GM23338 (cell line): ENCODE data around the gene GNB1. TPM values are rescaled to one million over a fixed set of nuclear protein-coding genes. Genes with fewer than 3 reads are reported as not detected.

Source experiments
- ATAC-seq: fragments of 200-7000 bp; cut with Tn5 transposase; 3 replicates; pipeline ENCODE4 v1.9.1; 2020
- DNase-seq: peaks from one replicate; pipeline ENCODE4 v3.0.0-alpha.2; 2015; ENCODE audit warnings: low spot score
- H2AFZ ChIP-seq: fragments of 200-600 bp; sonication (generic); 2 replicates; pipeline ENCODE4 v1.8.0; 2016; ENCODE audit warnings: antibody characterized with exemption, mild to moderate bottlenecking, moderate library complexity
- H3F3A ChIP-seq: fragments of 200-600 bp; sonication (generic); replicated peaks from 2 replicates; pipeline ENCODE4 v1.8.0; 2017; ENCODE audit warnings: antibody characterized with exemption, mixed run types, low read depth
- H3K27ac ChIP-seq: fragments of 200-600 bp; sonication (generic); 2 replicates; pipeline ENCODE4 v1.6.1; 2016; ENCODE audit warnings: low read depth
- H3K27me3 ChIP-seq: fragments of 200-600 bp; sonication (generic); 2 replicates; pipeline ENCODE4 v1.8.0; 2016; ENCODE audit warnings: mild to moderate bottlenecking, mixed run types, moderate library complexity; ENCODE audit not compliant: insufficient read depth
- H3K36me3 ChIP-seq: fragments of 200-600 bp; sonication (generic); 2 replicates; pipeline ENCODE4 v1.8.0; 2016; ENCODE audit warnings: mild to moderate bottlenecking; ENCODE audit not compliant: insufficient read depth
- H3K4me1 ChIP-seq: fragments of 200-600 bp; sonication (generic); 2 replicates; pipeline ENCODE4 v1.8.0; 2016; ENCODE audit warnings: mild to moderate bottlenecking, moderate library complexity; ENCODE audit not compliant: insufficient read depth
- H3K4me2 ChIP-seq: fragments of 200-600 bp; sonication (generic); 2 replicates; pipeline ENCODE4 v1.7.1; 2017; ENCODE audit warnings: mixed run types
- H3K4me3 ChIP-seq: fragments of 200-600 bp; sonication (generic); 2 replicates; pipeline ENCODE4 v1.6.1; 2016; ENCODE audit warnings: mixed run types
- H3K79me2 ChIP-seq: fragments of 200-600 bp; sonication (generic); replicated peaks from 2 replicates; pipeline ENCODE4 v1.8.0; 2017; ENCODE audit warnings: mild to moderate bottlenecking; ENCODE audit not compliant: insufficient read depth
- H3K9me2 ChIP-seq: fragments of 200-600 bp; sonication (generic); 2 replicates; pipeline ENCODE4 v1.8.0; 2017; ENCODE audit not compliant: insufficient read depth
- H4K20me1 ChIP-seq: fragments of 200-600 bp; sonication (generic); replicated peaks from 2 replicates; pipeline ENCODE4 v1.8.0; 2017; ENCODE audit warnings: mild to moderate bottlenecking; ENCODE audit not compliant: insufficient read depth
- H3K27ac Mint-ChIP-seq: 2 replicates; pipeline ENCODE4 v1.8.0; 2020; ENCODE audit warnings: inconsistent platforms, mild to moderate bottlenecking, moderate library complexity, mixed read lengths
- H3K27me3 Mint-ChIP-seq: 3 replicates; pipeline ENCODE4 v1.8.0; 2022; ENCODE audit warnings: low read depth, mild to moderate bottlenecking, moderate library complexity, mixed read lengths, inconsistent platforms; ENCODE audit not compliant: insufficient read depth, poor library complexity
- H3K36me3 Mint-ChIP-seq: 3 replicates; pipeline ENCODE4 v1.8.0; 2021; ENCODE audit warnings: low read depth, mild to moderate bottlenecking, inconsistent platforms, moderate library complexity, mixed read lengths
- H3K4me1 Mint-ChIP-seq: 3 replicates; pipeline ENCODE4 v1.8.0; 2020; ENCODE audit warnings: mild to moderate bottlenecking, inconsistent platforms, mixed read lengths
- H3K4me3 Mint-ChIP-seq: 3 replicates; pipeline ENCODE4 v1.8.0; 2021; ENCODE audit warnings: moderate library complexity, mild to moderate bottlenecking, inconsistent platforms, mixed read lengths
- H3K9me3 Mint-ChIP-seq: 3 replicates; pipeline ENCODE4 v1.8.0; 2020; ENCODE audit warnings: moderate library complexity, mild to moderate bottlenecking, inconsistent platforms, mixed read lengths
- CREB1 ChIP-seq: fragments of 250-450 bp; sonication (Bioruptor Pico); IDR thresholded peaks from 2 replicates; pipeline ENCODE4 v1.5.0; 2020; ENCODE audit warnings: low read depth, mild to moderate bottlenecking, moderate library complexity
- EZH2 ChIP-seq: fragments of 200-600 bp; sonication (generic); IDR thresholded peaks from one replicate; pipeline ENCODE4 v1.8.0; 2017; ENCODE audit warnings: antibody characterized with exemption, mild to moderate bottlenecking, low read depth; ENCODE audit not compliant: unreplicated experiment
- EZH2phosphoT487 ChIP-seq: fragments of 200-600 bp; sonication (generic); IDR thresholded peaks from one replicate; pipeline ENCODE4 v1.8.1; 2018; ENCODE audit warnings: antibody characterized with exemption; ENCODE audit not compliant: unreplicated experiment
- NANOG ChIP-seq: IDR thresholded peaks from 2 replicates; pipeline ENCODE4 v1.6.1; 2016; ENCODE audit warnings: antibody characterized with exemption, borderline replicate concordance
- POLR2AphosphoS5 ChIP-seq: IDR thresholded peaks from 2 replicates; pipeline ENCODE4 v1.6.1; 2016; ENCODE audit warnings: antibody characterized with exemption, low read depth
- STAT1 ChIP-seq: IDR thresholded peaks from one replicate; pipeline ENCODE4 v1.6.1; 2016; ENCODE audit warnings: antibody characterized with exemption; ENCODE audit not compliant: unreplicated experiment
- ZNF114 ChIP-seq: fragments of 250-450 bp; sonication (Bioruptor Pico); IDR thresholded peaks from 2 replicates; pipeline ENCODE4 v1.5.0; 2020; ENCODE audit warnings: mild to moderate bottlenecking, moderate library complexity
- polyA plus RNA-seq: library from polyadenylated mRNA; unstranded; fragments of >200 nt; fragmentation: Nextera tagmentation; extraction: Ambion mirVana; gene quantifications from 2 replicates; pipeline ENCODE4 v1.2.1, GENCODE V29; 2016
- total RNA-seq: library from RNA; depleted of rRNA; stranded (reverse); fragments of >200 nt; shearing (Covaris generic); gene quantifications from 2 replicates; pipeline ENCODE4 v1.2.3, GENCODE V29; 2014
- TF ChIP-seq, protein P1 (sequence below): IDR thresholded peaks from one replicate; pipeline ENCODE4 v1.6.1; 2018; ENCODE audit warnings: antibody characterized with exemption; ENCODE audit not compliant: unreplicated experiment
- TF ChIP-seq, protein P2 (sequence below): IDR thresholded peaks from 2 replicates; pipeline ENCODE4 v1.6.1; 2016; ENCODE audit warnings: antibody characterized with exemption
- TF ChIP-seq, protein P3 (sequence below): fragments of 250-450 bp; sonication (Bioruptor Pico); IDR thresholded peaks from 2 replicates; pipeline ENCODE4 v1.5.0; 2020; ENCODE audit warnings: mild to moderate bottlenecking, moderate library complexity

Gene GNB1
- total and polyA plus RNA-seq, 2 experiments from 2014 or later: 65.4 to 138 TPM

DNA sequence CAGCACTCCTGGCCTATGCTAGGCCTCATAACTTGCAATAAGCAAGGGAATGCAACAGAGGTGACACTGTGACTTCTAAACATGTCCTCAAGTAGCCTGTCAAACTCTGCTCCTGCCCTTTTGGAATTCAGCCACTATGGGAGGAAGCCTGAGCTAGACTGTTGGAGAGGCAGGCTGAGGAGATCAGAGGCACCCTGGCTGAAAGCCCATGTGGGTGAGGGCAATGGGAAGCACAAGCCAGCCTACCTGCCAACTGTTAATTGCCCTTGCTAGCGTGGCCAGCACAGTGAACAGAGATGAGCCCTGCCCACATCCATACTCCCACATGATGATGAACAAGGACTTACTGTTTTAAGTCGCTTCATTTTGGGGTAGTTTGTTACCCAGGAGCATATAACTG is 17.7 kb downstream of the GNB1 start:
- Histone ChIP-seq H3K4me2 (no peak overlapping the region), H3K9me2 (no peaks in the 10 kb centered on the region), H3K36me3 (peaks cover 13% of the 10 kb centered on the region; the same call in 1 of the 2 replicates), H3K4me3 (no peak overlapping the region), H3K4me1 (no peaks in the 10 kb centered on the region; the same call in 1 of the 2 replicates), H2AFZ (no peak overlapping the region), H3K27ac (peak overlapping the region; percentile 70; the same call in 1 of the 2 replicates), H3F3A (peaks cover 29% of the 10 kb centered on the region), H3K27me3 (no peaks in the 10 kb centered on the region), H4K20me1 (peaks cover 92% of the 10 kb centered on the region), H3K79me2 (peaks cover 100% of the 10 kb centered on the region)
- Mint-ChIP-seq H3K27me3 (peaks cover 8% of the 10 kb centered on the region), H3K36me3 (peaks cover 74% of the 10 kb centered on the region), H3K9me3 (peaks cover 20% of the 10 kb centered on the region), H3K4me3 (no peak overlapping the region), H3K4me1 (peaks cover 10% of the 10 kb centered on the region), H3K27ac (no peak overlapping the region)
- ATAC-seq (no peak), DNase-seq (no peak)
- no peak for TF ChIP-seq EZH2
- TF ChIP-seq ZNF114 (CRISPR knock-in tag): no peak
- TF ChIP-seq EZH2phosphoT487: no peak
- no peak for TF ChIP-seq NANOG
- TF ChIP-seq, protein P1, sequence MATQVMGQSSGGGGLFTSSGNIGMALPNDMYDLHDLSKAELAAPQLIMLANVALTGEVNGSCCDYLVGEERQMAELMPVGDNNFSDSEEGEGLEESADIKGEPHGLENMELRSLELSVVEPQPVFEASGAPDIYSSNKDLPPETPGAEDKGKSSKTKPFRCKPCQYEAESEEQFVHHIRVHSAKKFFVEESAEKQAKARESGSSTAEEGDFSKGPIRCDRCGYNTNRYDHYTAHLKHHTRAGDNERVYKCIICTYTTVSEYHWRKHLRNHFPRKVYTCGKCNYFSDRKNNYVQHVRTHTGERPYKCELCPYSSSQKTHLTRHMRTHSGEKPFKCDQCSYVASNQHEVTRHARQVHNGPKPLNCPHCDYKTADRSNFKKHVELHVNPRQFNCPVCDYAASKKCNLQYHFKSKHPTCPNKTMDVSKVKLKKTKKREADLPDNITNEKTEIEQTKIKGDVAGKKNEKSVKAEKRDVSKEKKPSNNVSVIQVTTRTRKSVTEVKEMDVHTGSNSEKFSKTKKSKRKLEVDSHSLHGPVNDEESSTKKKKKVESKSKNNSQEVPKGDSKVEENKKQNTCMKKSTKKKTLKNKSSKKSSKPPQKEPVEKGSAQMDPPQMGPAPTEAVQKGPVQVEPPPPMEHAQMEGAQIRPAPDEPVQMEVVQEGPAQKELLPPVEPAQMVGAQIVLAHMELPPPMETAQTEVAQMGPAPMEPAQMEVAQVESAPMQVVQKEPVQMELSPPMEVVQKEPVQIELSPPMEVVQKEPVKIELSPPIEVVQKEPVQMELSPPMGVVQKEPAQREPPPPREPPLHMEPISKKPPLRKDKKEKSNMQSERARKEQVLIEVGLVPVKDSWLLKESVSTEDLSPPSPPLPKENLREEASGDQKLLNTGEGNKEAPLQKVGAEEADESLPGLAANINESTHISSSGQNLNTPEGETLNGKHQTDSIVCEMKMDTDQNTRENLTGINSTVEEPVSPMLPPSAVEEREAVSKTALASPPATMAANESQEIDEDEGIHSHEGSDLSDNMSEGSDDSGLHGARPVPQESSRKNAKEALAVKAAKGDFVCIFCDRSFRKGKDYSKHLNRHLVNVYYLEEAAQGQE: no peak
- TF ChIP-seq STAT1: no peak
- TF ChIP-seq, protein P2, sequence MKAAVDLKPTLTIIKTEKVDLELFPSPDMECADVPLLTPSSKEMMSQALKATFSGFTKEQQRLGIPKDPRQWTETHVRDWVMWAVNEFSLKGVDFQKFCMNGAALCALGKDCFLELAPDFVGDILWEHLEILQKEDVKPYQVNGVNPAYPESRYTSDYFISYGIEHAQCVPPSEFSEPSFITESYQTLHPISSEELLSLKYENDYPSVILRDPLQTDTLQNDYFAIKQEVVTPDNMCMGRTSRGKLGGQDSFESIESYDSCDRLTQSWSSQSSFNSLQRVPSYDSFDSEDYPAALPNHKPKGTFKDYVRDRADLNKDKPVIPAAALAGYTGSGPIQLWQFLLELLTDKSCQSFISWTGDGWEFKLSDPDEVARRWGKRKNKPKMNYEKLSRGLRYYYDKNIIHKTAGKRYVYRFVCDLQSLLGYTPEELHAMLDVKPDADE: no peak
- TF ChIP-seq, protein P3, sequence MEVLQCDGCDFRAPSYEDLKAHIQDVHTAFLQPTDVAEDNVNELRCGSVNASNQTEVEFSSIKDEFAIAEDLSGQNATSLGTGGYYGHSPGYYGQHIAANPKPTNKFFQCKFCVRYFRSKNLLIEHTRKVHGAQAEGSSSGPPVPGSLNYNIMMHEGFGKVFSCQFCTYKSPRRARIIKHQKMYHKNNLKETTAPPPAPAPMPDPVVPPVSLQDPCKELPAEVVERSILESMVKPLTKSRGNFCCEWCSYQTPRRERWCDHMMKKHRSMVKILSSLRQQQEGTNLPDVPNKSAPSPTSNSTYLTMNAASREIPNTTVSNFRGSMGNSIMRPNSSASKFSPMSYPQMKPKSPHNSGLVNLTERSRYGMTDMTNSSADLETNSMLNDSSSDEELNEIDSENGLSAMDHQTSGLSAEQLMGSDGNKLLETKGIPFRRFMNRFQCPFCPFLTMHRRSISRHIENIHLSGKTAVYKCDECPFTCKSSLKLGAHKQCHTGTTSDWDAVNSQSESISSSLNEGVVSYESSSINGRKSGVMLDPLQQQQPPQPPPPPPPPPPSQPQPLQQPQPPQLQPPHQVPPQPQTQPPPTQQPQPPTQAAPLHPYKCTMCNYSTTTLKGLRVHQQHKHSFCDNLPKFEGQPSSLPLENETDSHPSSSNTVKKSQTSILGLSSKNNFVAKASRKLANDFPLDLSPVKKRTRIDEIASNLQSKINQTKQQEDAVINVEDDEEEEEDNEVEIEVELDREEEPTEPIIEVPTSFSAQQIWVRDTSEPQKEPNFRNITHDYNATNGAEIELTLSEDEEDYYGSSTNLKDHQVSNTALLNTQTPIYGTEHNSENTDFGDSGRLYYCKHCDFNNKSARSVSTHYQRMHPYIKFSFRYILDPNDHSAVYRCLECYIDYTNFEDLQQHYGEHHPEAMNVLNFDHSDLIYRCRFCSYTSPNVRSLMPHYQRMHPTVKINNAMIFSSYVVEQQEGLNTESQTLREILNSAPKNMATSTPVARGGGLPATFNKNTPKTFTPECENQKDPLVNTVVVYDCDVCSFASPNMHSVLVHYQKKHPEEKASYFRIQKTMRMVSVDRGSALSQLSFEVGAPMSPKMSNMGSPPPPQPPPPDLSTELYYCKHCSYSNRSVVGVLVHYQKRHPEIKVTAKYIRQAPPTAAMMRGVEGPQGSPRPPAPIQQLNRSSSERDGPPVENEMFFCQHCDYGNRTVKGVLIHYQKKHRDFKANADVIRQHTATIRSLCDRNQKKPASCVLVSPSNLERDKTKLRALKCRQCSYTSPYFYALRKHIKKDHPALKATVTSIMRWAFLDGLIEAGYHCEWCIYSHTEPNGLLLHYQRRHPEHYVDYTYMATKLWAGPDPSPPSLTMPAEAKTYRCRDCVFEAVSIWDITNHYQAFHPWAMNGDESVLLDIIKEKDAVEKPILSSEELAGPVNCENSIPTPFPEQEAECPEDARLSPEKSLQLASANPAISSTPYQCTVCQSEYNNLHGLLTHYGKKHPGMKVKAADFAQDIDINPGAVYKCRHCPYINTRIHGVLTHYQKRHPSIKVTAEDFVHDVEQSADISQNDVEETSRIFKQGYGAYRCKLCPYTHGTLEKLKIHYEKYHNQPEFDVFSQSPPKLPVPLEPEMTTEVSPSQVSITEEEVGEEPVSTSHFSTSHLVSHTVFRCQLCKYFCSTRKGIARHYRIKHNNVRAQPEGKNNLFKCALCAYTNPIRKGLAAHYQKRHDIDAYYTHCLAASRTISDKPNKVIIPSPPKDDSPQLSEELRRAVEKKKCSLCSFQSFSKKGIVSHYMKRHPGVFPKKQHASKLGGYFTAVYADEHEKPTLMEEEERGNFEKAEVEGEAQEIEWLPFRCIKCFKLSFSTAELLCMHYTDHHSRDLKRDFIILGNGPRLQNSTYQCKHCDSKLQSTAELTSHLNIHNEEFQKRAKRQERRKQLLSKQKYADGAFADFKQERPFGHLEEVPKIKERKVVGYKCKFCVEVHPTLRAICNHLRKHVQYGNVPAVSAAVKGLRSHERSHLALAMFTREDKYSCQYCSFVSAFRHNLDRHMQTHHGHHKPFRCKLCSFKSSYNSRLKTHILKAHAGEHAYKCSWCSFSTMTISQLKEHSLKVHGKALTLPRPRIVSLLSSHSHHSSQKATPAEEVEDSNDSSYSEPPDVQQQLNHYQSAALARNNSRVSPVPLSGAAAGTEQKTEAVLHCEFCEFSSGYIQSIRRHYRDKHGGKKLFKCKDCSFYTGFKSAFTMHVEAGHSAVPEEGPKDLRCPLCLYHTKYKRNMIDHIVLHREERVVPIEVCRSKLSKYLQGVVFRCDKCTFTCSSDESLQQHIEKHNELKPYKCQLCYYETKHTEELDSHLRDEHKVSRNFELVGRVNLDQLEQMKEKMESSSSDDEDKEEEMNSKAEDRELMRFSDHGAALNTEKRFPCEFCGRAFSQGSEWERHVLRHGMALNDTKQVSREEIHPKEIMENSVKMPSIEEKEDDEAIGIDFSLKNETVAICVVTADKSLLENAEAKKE (CRISPR knock-in tag): no peak
- TF ChIP-seq POLR2AphosphoS5: no peak
- no peak for TF ChIP-seq CREB1 (CRISPR knock-in tag)
